Lower lobe of right lung (tissue), 2 donors: Measurements from ENCODE around the gene QRICH1. TPM values are rescaled to one million over a fixed set of nuclear protein-coding genes. Genes with fewer than 3 reads are reported as not detected.

Experiments used
- ATAC-seq, 2 donors: fragments of 200-7000 bp; cut with Tn5 transposase; one replicate each; pipeline ENCODE4 v1.9.1; 2020 to 2022; ENCODE audit warnings: mild to moderate bottlenecking in 2 of 2, moderate library complexity in 2 of 2
- DNase-seq: peaks from one replicate; pipeline ENCODE4 v3.0.0-alpha.2; 2020
- H3K27ac ChIP-seq: fragments of 200-600 bp; one replicate; pipeline ENCODE4 v1.8.0; 2022
- H3K27me3 ChIP-seq: fragments of 200-600 bp; one replicate; pipeline ENCODE4 v1.8.0; 2022; ENCODE audit warnings: low read depth
- H3K36me3 ChIP-seq: fragments of 200-600 bp; one replicate; pipeline ENCODE4 v1.8.0; 2022; ENCODE audit warnings: mild to moderate bottlenecking
- H3K4me1 ChIP-seq: fragments of 200-600 bp; one replicate; pipeline ENCODE4 v1.8.0; 2022
- H3K4me3 ChIP-seq: fragments of 200-600 bp; one replicate; pipeline ENCODE4 v1.8.0; 2022; ENCODE audit warnings: mild to moderate bottlenecking
- H3K9me3 ChIP-seq: fragments of 200-600 bp; one replicate; pipeline ENCODE4 v1.8.0; 2022
- CTCF ChIP-seq: fragments of 200-600 bp; IDR thresholded peaks from one replicate; pipeline ENCODE4 v1.8.0; 2022; ENCODE audit warnings: antibody characterized with exemption, mild to moderate bottlenecking
- intact Hi-C: fragments of 100-400 bp; cut with DNase I; formaldehyde crosslinking; loops from one replicate; pipeline ENCODE4 v1.11.0; 2022
- total RNA-seq: library from RNA; stranded (reverse); fragmentation: NEBNext Ultra II Directional; extraction: Animal tissue kit (Norgen Biotek cat#: 25700); gene quantifications from one replicate; pipeline ENCODE4 v1.2.1, GENCODE V29; 2021
- donor health status: DM: no; HTN: yes; CAD: no; lungs with severe emphysema.

Gene QRICH1
- total RNA-seq, 1 donor from 2014 or later = 85.4 TPM

- no peaks in the 10 kb centered on the region for H3K27me3 ChIP-seq
- peaks cover 32% of the 10 kb centered on the region for H3K4me1 ChIP-seq
- ATAC-seq = peak; percentile 88 to 91
- TF ChIP-seq CTCF = no peak
- H3K9me3 ChIP-seq = no peaks in the 10 kb centered on the region
- peak within 1 kb of the TSS; percentile 90 for H3K27ac ChIP-seq
- peaks cover 34% of the 10 kb centered on the region for H3K36me3 ChIP-seq
- intact Hi-C loops = no loop called here
- DNase-seq = peak; percentile 66
- peak within 1 kb of the TSS; percentile 76 for H3K4me3 ChIP-seq
These were observed 38.8 kb upstream of the QRICH1 start, which contains the start of gene LAMB2 for GRCh38 chr3:49132437-49133225. Gene LAMB2 (minus strand): TSS chr3:49133050. CDS start chr3:49132867, 183 bp downstream.

- H3K4me1 ChIP-seq = peaks cover 32% of the 10 kb centered on the region
- intact Hi-C loops = no loop called here
- no peak for TF ChIP-seq CTCF
- H3K27me3 ChIP-seq = no peaks in the 10 kb centered on the region
- peak overlapping the region; percentile 76 for H3K4me3 ChIP-seq
- ATAC-seq = no peak
- H3K9me3 ChIP-seq = no peaks in the 10 kb centered on the region
- no peak for DNase-seq
- peaks cover 39% of the 10 kb centered on the region for H3K36me3 ChIP-seq
- peak overlapping the region; percentile 90 for H3K27ac ChIP-seq
These were observed 38.2 kb upstream of the QRICH1 start for GRCh38 chr3:49132073-49132436.

GRCh38 chr3:49131576-49131975 lies 37.7 kb upstream of the QRICH1 start:
- intact Hi-C loops = no loop called here
- ATAC-seq (no peak), DNase-seq (no peak)
- no peak for TF ChIP-seq CTCF
- Histone ChIP-seq H3K27ac (peak overlapping the region; percentile 90), H3K4me3 (peak overlapping the region; percentile 76), H3K4me1 (peaks cover 32% of the 10 kb centered on the region), H3K9me3 (no peaks in the 10 kb centered on the region), H3K27me3 (no peaks in the 10 kb centered on the region), H3K36me3 (peaks cover 44% of the 10 kb centered on the region)

GRCh38 chr3:49131040-49131439 lies 37.2 kb upstream of the QRICH1 start:
- Histone ChIP-seq H3K27me3 (no peaks in the 10 kb centered on the region), H3K4me1 (peaks cover 32% of the 10 kb centered on the region), H3K9me3 (no peaks in the 10 kb centered on the region), H3K36me3 (peaks cover 49% of the 10 kb centered on the region), H3K27ac (peak overlapping the region; percentile 90), H3K4me3 (no peak overlapping the region)
- intact Hi-C loops = no loop called here
- no peak for TF ChIP-seq CTCF
- ATAC-seq (no peak), DNase-seq (no peak)

GRCh38 chr3:49124991-49125670 lies 31.3 kb upstream of the QRICH1 start:
- ATAC-seq = no peak
- Histone ChIP-seq H3K4me3 (no peak overlapping the region), H3K36me3 (peaks cover 91% of the 10 kb centered on the region), H3K27me3 (no peaks in the 10 kb centered on the region), H3K4me1 (peaks cover 4% of the 10 kb centered on the region), H3K27ac (no peak overlapping the region), H3K9me3 (no peaks in the 10 kb centered on the region)
- intact Hi-C loops = no loop called here
- no peak for DNase-seq
- TF ChIP-seq CTCF = no peak
